ENCODE measurements around the gene DLEC1.

DLEC1 gene

DNA sequence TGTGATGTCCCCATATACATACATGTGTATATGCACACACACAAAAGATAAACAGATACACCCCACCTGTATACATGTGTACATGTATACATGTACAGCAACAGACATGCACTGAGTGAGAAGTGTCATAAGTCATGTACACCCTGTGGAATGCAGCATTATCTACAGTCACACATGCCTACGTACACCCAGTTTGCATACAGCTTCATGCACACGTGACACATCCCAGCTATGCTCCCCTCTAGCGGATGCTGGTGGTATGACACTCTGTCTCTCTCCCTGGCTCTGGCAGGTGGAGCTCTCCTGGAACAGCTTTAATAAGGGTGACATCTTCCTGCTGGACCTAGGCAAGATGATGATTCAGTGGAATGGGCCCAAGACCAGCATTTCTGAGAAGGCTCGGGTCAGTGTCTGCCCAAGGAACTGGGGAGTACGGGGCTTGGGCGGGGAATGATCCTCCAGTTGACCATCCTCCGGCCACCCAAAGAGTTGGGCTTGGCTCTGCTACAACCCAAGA lies 42.2 kb upstream of the DLEC1 start:
- in situ Hi-C loops (cut with HindIII; ENCODE audit: low pct_unique_long_range_greater_than_20kb, low sequenced_read_pairs): no loop called here
- TF ChIP-seq JUND (IDR thresholded peaks at IDR 0.05; ENCODE audit: low read depth): no peak
- DNase-seq (ENCODE audit: low read depth in 1 of 2, low spot score in 1 of 2): peak; percentile 83 to 94

DNA sequence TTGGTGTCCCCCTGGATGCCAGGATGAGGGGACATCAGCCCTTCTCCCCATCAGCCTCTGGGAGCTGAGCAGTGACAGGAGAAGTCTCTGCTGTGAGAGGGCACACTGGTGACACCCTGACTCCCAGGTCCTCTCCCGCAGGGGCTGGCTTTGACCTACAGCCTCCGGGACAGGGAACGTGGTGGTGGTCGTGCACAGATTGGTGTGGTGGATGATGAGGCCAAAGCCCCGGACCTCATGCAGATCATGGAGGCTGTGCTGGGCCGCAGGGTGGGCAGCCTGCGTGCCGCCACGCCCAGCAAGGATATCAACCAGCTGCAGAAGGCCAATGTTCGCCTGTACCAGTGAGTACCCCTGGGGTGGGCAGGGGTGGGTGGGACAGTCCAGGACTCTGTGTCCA lies 41.7 kb upstream of the DLEC1 start:
- in situ Hi-C loops (cut with HindIII; ENCODE audit: low pct_unique_long_range_greater_than_20kb, low sequenced_read_pairs): no loop called here
- no peak for TF ChIP-seq JUND (IDR thresholded peaks at IDR 0.05; ENCODE audit: low read depth)
- no peak for DNase-seq (ENCODE audit: low read depth in 1 of 2, low spot score in 1 of 2)

DNA sequence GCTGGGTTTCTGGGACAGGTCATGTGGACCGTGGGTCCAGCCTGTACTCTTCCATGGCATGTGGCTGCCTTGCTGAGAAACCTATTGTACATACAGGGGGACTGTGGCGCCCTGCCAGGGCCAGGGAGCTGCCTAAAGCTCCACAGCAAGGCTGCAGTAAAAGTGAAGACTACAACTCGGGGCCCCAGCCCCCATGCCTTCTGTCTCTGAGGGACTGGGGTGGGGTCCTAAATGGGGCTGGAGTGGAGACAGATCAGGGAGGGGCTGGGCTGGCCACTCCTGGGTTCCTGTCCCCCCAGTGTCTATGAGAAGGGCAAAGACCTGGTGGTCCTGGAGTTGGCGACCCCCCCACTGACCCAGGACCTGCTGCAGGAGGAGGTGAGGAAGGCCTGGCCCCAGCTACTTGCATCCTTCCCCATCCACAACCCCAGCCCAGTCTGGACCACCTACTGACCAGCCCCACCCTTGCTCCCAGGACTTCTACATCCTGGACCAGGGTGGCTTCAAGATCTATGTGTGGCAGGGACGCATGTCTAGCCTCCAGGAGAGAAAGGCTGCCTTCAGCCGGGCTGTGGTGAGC lies 41.1 kb upstream of the DLEC1 start:
- DNase-seq (ENCODE audit: low read depth in 1 of 2, low spot score in 1 of 2): no peak
- in situ Hi-C loops (cut with HindIII; ENCODE audit: low pct_unique_long_range_greater_than_20kb, low sequenced_read_pairs): no loop called here
- no peak for TF ChIP-seq JUND (IDR thresholded peaks at IDR 0.05; ENCODE audit: low read depth)

DNA sequence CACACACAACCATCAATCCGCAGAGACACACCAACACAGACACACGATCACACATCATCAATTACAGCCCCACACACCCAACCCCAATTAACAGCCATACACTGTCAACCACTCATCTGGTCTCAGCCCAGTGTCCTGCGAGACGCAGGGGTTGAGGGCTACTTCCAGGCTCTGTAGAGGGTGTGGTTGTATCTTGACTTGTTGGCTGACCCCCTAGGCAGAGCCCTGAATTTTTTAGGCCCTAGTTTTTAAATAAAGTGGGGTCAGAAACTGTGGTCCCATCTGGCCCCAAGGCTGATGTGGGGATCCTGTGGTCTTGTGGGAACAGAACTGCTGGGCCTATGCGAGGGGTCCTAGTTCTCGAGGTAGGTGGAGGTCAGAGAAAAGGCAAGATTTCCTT lies 39.2 kb upstream of the DLEC1 start:
- in situ Hi-C loops (cut with HindIII; ENCODE audit: low pct_unique_long_range_greater_than_20kb, low sequenced_read_pairs): no loop called here
- no peak for DNase-seq (ENCODE audit: low read depth in 1 of 2, low spot score in 1 of 2)

DNA sequence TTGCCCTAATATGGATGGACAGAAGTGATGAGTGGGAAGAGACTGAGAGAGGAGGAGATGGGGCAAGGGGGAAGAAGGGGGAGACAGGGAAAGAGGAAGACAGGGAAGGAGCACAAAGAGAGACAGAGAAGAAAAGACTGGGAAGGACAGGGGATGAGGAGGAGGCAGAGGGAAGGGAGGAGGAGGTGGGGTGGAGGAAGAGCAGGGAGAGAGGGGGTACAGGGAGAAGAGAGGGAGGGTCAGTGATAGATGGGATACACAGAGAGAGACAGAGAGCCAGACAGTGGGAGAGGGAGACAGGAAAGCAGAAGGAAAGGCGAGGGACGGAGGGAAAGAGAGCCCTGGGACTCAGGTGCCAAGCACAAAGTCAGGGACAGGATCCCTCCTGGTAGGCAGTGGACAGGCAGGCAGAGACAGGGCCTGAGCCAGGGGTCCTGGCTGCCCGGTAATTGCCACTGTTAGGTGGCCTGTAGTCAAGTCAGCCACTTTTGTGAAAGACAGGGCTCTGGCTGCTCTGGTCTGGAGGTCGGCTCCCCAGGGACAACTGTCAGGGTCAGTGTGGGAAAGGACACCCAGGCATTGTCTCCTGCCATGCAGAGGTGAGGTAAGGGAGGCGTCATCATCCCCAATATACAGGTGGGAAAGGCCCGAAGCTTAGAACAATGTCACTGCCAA lies 38.6 kb upstream of the DLEC1 start:
- no peak for DNase-seq (ENCODE audit: low read depth in 1 of 2, low spot score in 1 of 2)
- TF ChIP-seq JUND (IDR thresholded peaks at IDR 0.05; ENCODE audit: low read depth): no peak
- in situ Hi-C loops (cut with HindIII; ENCODE audit: low pct_unique_long_range_greater_than_20kb, low sequenced_read_pairs): no loop called here

More for the DNA sequence above, 39.2 kb upstream of the DLEC1 start:
- no peak for TF ChIP-seq JUND (IDR thresholded peaks at IDR 0.05; ENCODE audit: low read depth)

DNA sequence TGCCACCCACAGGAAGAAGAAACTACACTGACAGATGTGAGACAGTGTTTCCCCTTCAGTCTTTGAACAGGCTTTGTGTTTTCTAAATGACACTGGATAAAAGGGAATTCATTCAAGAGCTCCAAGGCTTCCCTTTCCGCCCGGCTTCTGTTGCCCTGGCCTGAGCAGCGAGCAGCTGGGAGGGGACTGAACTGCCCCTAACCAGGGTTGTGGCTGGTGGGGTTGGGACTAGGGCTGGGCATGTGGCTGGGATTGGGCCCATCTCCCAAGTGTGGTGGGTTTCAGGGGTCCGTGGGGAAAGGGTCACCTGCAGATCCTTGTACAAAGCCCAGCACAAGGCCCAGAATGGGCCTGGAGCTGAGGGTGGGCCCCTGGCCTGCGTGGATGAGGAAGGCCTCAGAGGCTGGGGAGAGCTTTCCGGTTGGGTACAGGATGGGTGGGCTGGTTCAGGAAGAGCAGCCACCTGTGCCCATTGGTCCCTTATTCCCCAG lies 38.0 kb upstream of the DLEC1 start:
- no peak for TF ChIP-seq JUND (IDR thresholded peaks at IDR 0.05; ENCODE audit: low read depth)
- in situ Hi-C loops (cut with HindIII; ENCODE audit: low pct_unique_long_range_greater_than_20kb, low sequenced_read_pairs): no loop called here
- no peak for DNase-seq (ENCODE audit: low read depth in 1 of 2, low spot score in 1 of 2)

DNA sequence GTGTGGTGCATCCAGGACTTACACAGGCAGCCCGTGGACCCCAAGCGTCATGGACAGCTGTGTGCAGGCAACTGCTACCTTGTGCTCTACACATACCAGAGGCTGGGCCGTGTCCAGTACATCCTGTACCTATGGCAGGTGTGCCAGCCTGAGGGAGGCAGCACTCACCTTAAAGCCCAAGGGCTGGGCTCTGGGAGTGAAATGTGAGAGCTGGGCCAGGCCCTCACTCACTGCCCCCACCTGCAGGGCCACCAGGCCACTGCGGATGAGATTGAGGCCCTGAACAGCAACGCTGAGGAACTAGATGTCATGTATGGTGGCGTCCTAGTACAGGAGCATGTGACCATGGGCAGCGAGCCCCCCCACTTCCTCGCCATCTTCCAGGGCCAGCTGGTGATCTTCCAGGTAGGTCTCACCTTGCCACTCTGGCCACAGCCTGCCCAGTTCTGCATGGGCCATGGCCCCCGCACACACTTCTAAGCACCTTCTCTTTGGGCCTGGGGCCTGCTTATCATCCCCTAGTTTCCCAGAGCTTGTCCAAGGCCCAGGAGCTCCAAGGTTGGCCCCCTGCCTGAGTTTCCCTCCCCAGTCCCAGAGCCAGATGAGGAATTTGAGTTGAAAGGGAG lies 37.4 kb upstream of the DLEC1 start:
- peak in 1 of 2 experiments; percentile 80 for DNase-seq (ENCODE audit: low read depth in 1 of 2, low spot score in 1 of 2)
- in situ Hi-C loops (cut with HindIII; ENCODE audit: low pct_unique_long_range_greater_than_20kb, low sequenced_read_pairs): no loop called here
- no peak for TF ChIP-seq JUND (IDR thresholded peaks at IDR 0.05; ENCODE audit: low read depth)

DNA sequence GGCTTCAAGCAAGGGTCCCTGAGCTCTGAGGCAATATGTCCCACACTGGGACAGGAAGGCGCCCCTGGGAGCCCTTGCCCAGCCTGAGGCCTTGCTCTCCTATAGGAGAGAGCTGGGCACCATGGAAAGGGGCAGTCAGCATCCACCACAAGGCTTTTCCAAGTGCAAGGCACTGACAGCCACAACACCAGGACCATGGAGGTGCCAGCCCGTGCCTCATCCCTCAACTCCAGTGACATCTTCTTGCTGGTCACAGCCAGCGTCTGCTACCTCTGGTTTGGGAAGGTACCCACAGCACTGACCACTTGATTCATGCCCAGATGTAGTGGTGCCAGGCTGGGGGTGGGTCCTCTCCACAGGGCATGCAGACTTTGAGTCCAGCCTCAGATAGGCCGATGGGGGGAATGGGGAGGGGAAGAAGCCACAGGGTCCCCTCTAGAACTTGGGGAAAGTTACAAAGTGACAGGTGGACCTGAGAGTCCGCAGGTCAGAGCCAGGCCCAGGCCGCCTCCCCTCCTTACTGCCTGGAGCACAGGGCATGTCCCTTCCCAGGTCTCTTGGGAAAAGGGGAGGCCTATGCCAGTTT lies 36.6 kb upstream of the DLEC1 start:
- no peak for TF ChIP-seq JUND (IDR thresholded peaks at IDR 0.05; ENCODE audit: low read depth)
- in situ Hi-C loops (cut with HindIII; ENCODE audit: low pct_unique_long_range_greater_than_20kb, low sequenced_read_pairs): no loop called here
- DNase-seq (ENCODE audit: low read depth in 1 of 2, low spot score in 1 of 2): no peak

DNA sequence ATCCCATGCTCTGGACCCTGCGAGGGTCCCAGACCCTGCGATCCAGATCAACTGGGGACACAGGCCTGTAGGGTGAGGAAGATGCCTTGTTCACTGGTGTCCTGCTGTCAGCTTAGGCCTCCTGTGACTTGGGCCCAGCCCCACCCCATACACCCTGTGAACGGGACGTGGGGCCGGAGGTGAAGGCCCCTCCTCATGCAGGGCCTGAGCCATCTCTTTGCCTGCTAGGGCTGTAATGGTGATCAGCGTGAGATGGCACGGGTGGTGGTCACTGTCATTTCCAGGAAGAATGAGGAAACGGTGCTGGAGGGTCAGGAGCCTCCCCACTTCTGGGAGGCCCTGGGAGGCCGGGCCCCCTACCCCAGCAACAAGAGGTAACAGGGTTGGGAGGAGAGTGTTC lies 36.1 kb upstream of the DLEC1 start:
- in situ Hi-C loops (cut with HindIII; ENCODE audit: low pct_unique_long_range_greater_than_20kb, low sequenced_read_pairs): no loop called here
- no peak for DNase-seq (ENCODE audit: low read depth in 1 of 2, low spot score in 1 of 2)
- TF ChIP-seq JUND (IDR thresholded peaks at IDR 0.05; ENCODE audit: low read depth): no peak

DNA sequence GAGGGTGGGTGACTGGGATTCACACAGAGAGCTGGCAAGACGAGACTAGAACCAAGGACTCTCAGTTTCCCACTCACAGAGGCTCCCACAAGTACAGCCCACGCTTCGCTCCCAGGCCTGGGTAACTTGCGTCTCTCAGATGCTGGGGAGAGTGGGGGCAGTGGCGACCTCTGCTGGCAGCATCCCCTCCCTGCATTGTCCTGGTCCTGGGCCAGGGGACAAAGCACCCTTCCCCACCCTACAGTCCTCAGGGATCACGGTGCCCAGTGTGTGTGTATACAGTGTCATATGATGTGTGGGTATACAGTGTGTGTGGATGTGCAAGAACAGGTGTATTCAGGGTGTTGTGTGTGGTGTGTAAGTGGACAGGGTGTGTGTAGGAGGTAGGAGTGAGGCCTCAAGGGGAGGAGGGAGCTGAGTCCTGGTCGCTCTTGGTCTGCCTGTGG lies 35.6 kb upstream of the DLEC1 start:
- DNase-seq (ENCODE audit: low read depth in 1 of 2, low spot score in 1 of 2): peak in 1 of 2 experiments; percentile 61
- in situ Hi-C loops (cut with HindIII; ENCODE audit: low pct_unique_long_range_greater_than_20kb, low sequenced_read_pairs): no loop called here
- no peak for TF ChIP-seq JUND (IDR thresholded peaks at IDR 0.05; ENCODE audit: low read depth)

DNA sequence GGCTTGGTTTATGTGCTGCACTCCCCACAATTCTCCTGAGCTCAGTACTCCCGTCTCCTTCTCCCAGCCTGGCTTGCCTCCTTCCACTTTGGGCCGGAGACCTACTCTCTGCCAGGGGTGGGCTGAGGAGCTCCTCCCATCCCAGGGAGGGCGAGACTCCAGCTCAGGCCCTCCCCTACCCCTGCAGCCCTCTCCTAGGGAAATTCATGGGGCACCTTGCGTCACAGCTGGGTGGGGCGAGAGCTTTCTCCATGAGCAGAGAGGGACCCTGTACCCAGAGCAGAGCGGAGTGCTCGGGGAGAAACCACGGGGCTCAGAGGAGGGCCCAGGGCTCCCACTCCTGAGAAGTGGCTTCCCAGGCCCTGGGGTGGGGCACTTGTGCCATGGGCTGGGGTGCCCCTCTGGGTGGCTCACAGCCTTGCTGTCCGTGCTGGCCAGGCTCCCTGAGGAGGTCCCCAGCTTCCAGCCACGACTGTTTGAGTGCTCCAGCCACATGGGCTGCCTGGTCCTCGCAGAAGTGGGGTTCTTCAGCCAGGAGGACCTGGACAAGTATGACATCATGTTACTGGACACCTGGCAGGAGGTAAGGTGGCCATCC lies 35.1 kb upstream of the DLEC1 start:
- DNase-seq (ENCODE audit: low read depth in 1 of 2, low spot score in 1 of 2): no peak
- no peak for TF ChIP-seq JUND (IDR thresholded peaks at IDR 0.05; ENCODE audit: low read depth)
- in situ Hi-C loops (cut with HindIII; ENCODE audit: low pct_unique_long_range_greater_than_20kb, low sequenced_read_pairs): no loop called here

DNA sequence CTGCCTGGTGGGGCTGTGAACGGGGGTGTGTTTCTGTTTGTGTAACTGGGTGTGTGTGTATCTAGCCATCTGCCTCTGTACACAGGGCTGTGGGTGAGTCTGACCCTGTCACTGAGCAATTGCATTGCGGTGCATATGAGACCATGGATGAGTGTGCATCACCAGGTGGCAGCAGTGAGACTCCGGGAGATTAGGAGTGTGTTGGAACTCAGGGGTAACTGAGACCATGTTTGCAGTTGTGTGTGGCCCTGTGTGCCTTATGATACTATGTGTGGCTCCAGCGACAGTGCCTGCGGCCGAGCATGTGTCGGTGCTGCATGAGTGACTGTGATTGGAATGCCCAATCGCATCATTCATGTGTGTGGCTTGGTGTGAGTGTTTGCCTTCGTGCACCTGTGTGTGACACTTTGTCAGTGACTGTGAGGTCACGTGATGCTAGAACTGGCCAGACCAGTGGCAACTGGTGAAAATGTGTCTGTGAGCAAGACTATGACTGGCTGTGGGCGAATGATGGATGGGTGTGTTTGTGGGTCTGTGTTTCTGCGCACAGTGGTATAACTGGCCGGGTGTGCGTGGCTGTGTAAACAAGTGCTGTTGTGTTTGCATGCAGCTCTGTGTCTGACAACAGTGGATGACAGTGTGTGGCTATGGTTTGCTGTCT lies 34.5 kb upstream of the DLEC1 start:
- no peak for TF ChIP-seq JUND (IDR thresholded peaks at IDR 0.05; ENCODE audit: low read depth)
- in situ Hi-C loops (cut with HindIII; ENCODE audit: low pct_unique_long_range_greater_than_20kb, low sequenced_read_pairs): no loop called here

More for the DNA sequence above, 34.5 kb upstream of the DLEC1 start:
- peak; percentile 82 to 91 for DNase-seq (ENCODE audit: low read depth in 1 of 2, low spot score in 1 of 2)

All from T47D (cell line).